Stomach smooth muscle (tissue), 2 donors: ENCODE results near the gene PYDC2.
A peak's percentile ranks its signal among the peaks of the same experiment; 100 is the strongest.
"Not testable (repeated sequence)": the region's sequence is repeated elsewhere in the genome, so short reads cannot be mapped to it uniquely, and the experiment has no call there.

Experiments used
- H3K27ac ChIP-seq: one replicate; pipeline ENCODE4 v1.7.0; 2013; ENCODE audit warnings: mild to moderate bottlenecking, low read length, inconsistent platforms
- H3K27me3 ChIP-seq, 2 donors: one replicate each; pipeline ENCODE4 v1.7.0; 2013; ENCODE audit warnings: low read length in 2 of 2; ENCODE audit not compliant: insufficient read depth in 2 of 2, control insufficient read depth in 1 of 2
- H3K36me3 ChIP-seq, 2 donors: one replicate each; pipeline ENCODE4 v1.7.0; 2013; ENCODE audit warnings: low read length in 2 of 2; ENCODE audit not compliant: control insufficient read depth in 2 of 2, insufficient read depth in 2 of 2
- H3K4me1 ChIP-seq: one replicate; pipeline ENCODE4 v1.7.0; 2013; ENCODE audit warnings: low read length; ENCODE audit not compliant: control insufficient read depth, insufficient read depth
- H3K4me3 ChIP-seq, 2 donors: one replicate each; pipeline ENCODE4 v1.7.0; 2013; ENCODE audit warnings: low read length in 2 of 2
- H3K9ac ChIP-seq, 2 donors: one replicate each; pipeline ENCODE4 v1.7.0; 2013; ENCODE audit warnings: low read length in 2 of 2, mild to moderate bottlenecking in 1 of 2
- H3K9me3 ChIP-seq, 2 donors: one replicate each; pipeline ENCODE4 v1.7.0; 2013; ENCODE audit warnings: low read length in 2 of 2; ENCODE audit not compliant: control insufficient read depth in 2 of 2
- donor health status: healthy.
- donor health status: Pancreatic carcinoma.

Gene PYDC2

GRCh38 chr3:191470080-191470479, 9.1 kb downstream of the PYDC2 start:
- no peaks in the 10 kb centered on the region for H3K27me3 ChIP-seq
- no peak overlapping the region for H3K4me3 ChIP-seq
- H3K4me1 ChIP-seq: no peaks in the 10 kb centered on the region
- no peaks in the 10 kb centered on the region for H3K36me3 ChIP-seq
- H3K9me3 ChIP-seq: no peaks in the 10 kb centered on the region
- no peak overlapping the region for H3K27ac ChIP-seq
- no peak overlapping the region for H3K9ac ChIP-seq

- H3K9ac ChIP-seq: no peak overlapping the region
- no peaks in the 10 kb centered on the region for H3K4me1 ChIP-seq
- no peak overlapping the region for H3K27ac ChIP-seq
- H3K36me3 ChIP-seq: no peaks in the 10 kb centered on the region
- H3K27me3 ChIP-seq: no peaks in the 10 kb centered on the region
- H3K9me3 ChIP-seq: no peaks in the 10 kb centered on the region
- no peak overlapping the region for H3K4me3 ChIP-seq
Observed at GRCh38 chr3:191470545-191470944, 9.6 kb downstream of the PYDC2 start.

- Histone ChIP-seq H3K4me1 (no peaks in the 10 kb centered on the region), H3K9ac (no peak overlapping the region), H3K4me3 (no peak overlapping the region), H3K9me3 (no peaks in the 10 kb centered on the region), H3K27ac (no peak overlapping the region), H3K36me3 (no peaks in the 10 kb centered on the region), H3K27me3 (no peaks in the 10 kb centered on the region)
Observed at GRCh38 chr3:191473661-191474198, 12.8 kb downstream of the PYDC2 start.

GRCh38 chr3:191476066-191476772, 15.3 kb downstream of the PYDC2 start:
- Histone ChIP-seq H3K9me3 (peaks cover 0 to 4% of the 10 kb centered on the region in 2 donors), H3K4me1 (no peaks in the 10 kb centered on the region), H3K27ac (no peak overlapping the region), H3K36me3 (no peaks in the 10 kb centered on the region), H3K9ac (no peak overlapping the region), H3K27me3 (no peaks in the 10 kb centered on the region), H3K4me3 (no peak overlapping the region)

GRCh38 chr3:191483994-191484393, 23.0 kb downstream of the PYDC2 start:
- H3K27me3 ChIP-seq, H3K4me3 ChIP-seq, H3K36me3 ChIP-seq, H3K9me3 ChIP-seq, H3K27ac ChIP-seq, H3K4me1 ChIP-seq, H3K9ac ChIP-seq: not testable (repeated sequence)

- no peak overlapping the region for H3K27ac ChIP-seq
- no peaks in the 10 kb centered on the region for H3K27me3 ChIP-seq
- H3K36me3 ChIP-seq: no peaks in the 10 kb centered on the region
- H3K4me1 ChIP-seq: no peaks in the 10 kb centered on the region
- peaks cover 0 to 4% of the 10 kb centered on the region in 2 donors for H3K9me3 ChIP-seq
- no peak overlapping the region for H3K9ac ChIP-seq
- no peak overlapping the region for H3K4me3 ChIP-seq
Observed at GRCh38 chr3:191484461-191484860, 23.5 kb downstream of the PYDC2 start.

GRCh38 chr3:191492601-191493000, 31.6 kb downstream of the PYDC2 start:
- H3K27ac ChIP-seq: no peak overlapping the region

GRCh38 chr3:191493336-191493735, 32.4 kb downstream of the PYDC2 start:
- Histone ChIP-seq H3K36me3 (no peaks in the 10 kb centered on the region), H3K4me3 (no peak overlapping the region), H3K9me3 (no peaks in the 10 kb centered on the region), H3K27ac (no peak overlapping the region), H3K9ac (no peak overlapping the region), H3K27me3 (no peaks in the 10 kb centered on the region), H3K4me1 (no peaks in the 10 kb centered on the region)

More at GRCh38 chr3:191492601-191493000, 31.6 kb downstream of the PYDC2 start:
- H3K27me3 ChIP-seq: no peaks in the 10 kb centered on the region
- no peak overlapping the region for H3K9ac ChIP-seq
- H3K4me3 ChIP-seq: no peak overlapping the region
- no peaks in the 10 kb centered on the region for H3K4me1 ChIP-seq
- no peaks in the 10 kb centered on the region for H3K36me3 ChIP-seq
- H3K9me3 ChIP-seq: no peaks in the 10 kb centered on the region

- Histone ChIP-seq H3K4me3 (peak overlapping the region; percentile 19 to 23), H3K9ac (no peak overlapping the region)
Observed at GRCh38 chr3:191499307-191500080, 38.5 kb downstream of the PYDC2 start.

GRCh38 chr3:191500892-191501291, 39.9 kb downstream of the PYDC2 start:
- Histone ChIP-seq H3K9me3 (no peaks in the 10 kb centered on the region), H3K27me3 (peaks cover 3 to 6% of the 10 kb centered on the region in 2 donors), H3K27ac (no peak overlapping the region), H3K4me3 (no peak overlapping the region), H3K36me3 (no peaks in the 10 kb centered on the region), H3K4me1 (peaks cover 3% of the 10 kb centered on the region), H3K9ac (no peak overlapping the region)

More at GRCh38 chr3:191499307-191500080, 38.5 kb downstream of the PYDC2 start:
- H3K27me3 ChIP-seq: peaks cover 3 to 6% of the 10 kb centered on the region in 2 donors
- H3K9me3 ChIP-seq: no peaks in the 10 kb centered on the region
- H3K4me1 ChIP-seq: peaks cover 3% of the 10 kb centered on the region
- H3K27ac ChIP-seq: no peak overlapping the region
- H3K36me3 ChIP-seq: no peaks in the 10 kb centered on the region
